Activated T-cell treated with anti-CD3 and anti-CD28 coated beads, Interleukin-2, amount 50 U/mL, for 72 hours (primary cell): Measurements from ENCODE around the gene DPM2. TPM values are rescaled to one million over a fixed set of nuclear protein-coding genes. Genes with fewer than 3 reads are reported as not detected.

Experiments
- ATAC-seq, 2 donors: fragments of 150-1000 bp; cut with Tn5 transposase; replicated peaks in 1 of 2; 2 replicates each; pipeline ENCODE4 v1.10.0; 2021; ENCODE audit warnings: moderate library complexity in 2 of 2, mild to moderate bottlenecking in 1 of 2
- DNase-seq, 2 donors: peaks; one replicate each; pipeline ENCODE4 v3.0.0; 2021 to 2022; ENCODE audit warnings: mixed read lengths in 1 of 2
- H3K27ac Mint-ChIP-seq: one replicate; pipeline ENCODE4 v1.8.0; 2022; ENCODE audit warnings: mild to moderate bottlenecking, moderate library complexity, mixed read lengths
- H3K27me3 Mint-ChIP-seq: one replicate; pipeline ENCODE4 v1.8.0; 2022; ENCODE audit warnings: low read depth, mixed read lengths
- H3K36me3 Mint-ChIP-seq, 2 donors: one replicate each; pipeline ENCODE4 v1.8.0; 2022; ENCODE audit warnings: mixed read lengths in 2 of 2, mild to moderate bottlenecking in 1 of 2; ENCODE audit not compliant: insufficient read depth in 2 of 2
- H3K4me1 Mint-ChIP-seq: one replicate; pipeline ENCODE4 v1.8.0; 2022; ENCODE audit warnings: low read depth, mixed read lengths
- H3K4me3 Mint-ChIP-seq, 2 donors: one replicate each; pipeline ENCODE4 v1.8.0; 2022; ENCODE audit warnings: mild to moderate bottlenecking in 2 of 2, mixed read lengths in 2 of 2, moderate library complexity in 2 of 2
- H3K9me3 Mint-ChIP-seq, 2 donors: one replicate each; pipeline ENCODE4 v1.8.0; 2022; ENCODE audit warnings: mixed read lengths in 2 of 2
- total RNA-seq, 2 donors: library from RNA; stranded (reverse); gene quantifications; one replicate each; pipeline ENCODE4 v1.2.3, GENCODE V29; 2022

The DPM2 gene
- total RNA-seq, 2 donors from 2014 or later, result 44.2 to 51.1 TPM

GRCh38 chr9:127944586-127945218 lies 7.0 kb upstream of the DPM2 start:
- peak overlapping the region; percentile 42 for H3K27ac Mint-ChIP-seq
- H3K4me3 Mint-ChIP-seq, result no peak overlapping the region
- H3K4me1 Mint-ChIP-seq, result peaks cover 34% of the 10 kb centered on the region
- no peak for ATAC-seq
- H3K27me3 Mint-ChIP-seq, result no peaks in the 10 kb centered on the region
- peaks cover 5 to 11% of the 10 kb centered on the region in 2 donors for H3K36me3 Mint-ChIP-seq
- DNase-seq, result no peak
- no peaks in the 10 kb centered on the region for H3K9me3 Mint-ChIP-seq

- no peaks in the 10 kb centered on the region for H3K27me3 Mint-ChIP-seq
- peaks cover 29% of the 10 kb centered on the region for H3K4me1 Mint-ChIP-seq
- peaks cover 4 to 11% of the 10 kb centered on the region in 2 donors for H3K36me3 Mint-ChIP-seq
- H3K9me3 Mint-ChIP-seq, result no peaks in the 10 kb centered on the region
- no peak overlapping the region for H3K4me3 Mint-ChIP-seq
- peak; percentile 83 to 85 for ATAC-seq
- peak overlapping the region; percentile 31 for H3K27ac Mint-ChIP-seq
- peak; percentile 78 to 84 for DNase-seq
These were observed 6.1 kb upstream of the DPM2 start for GRCh38 chr9:127943731-127944144.

- H3K4me1 Mint-ChIP-seq, result peaks cover 24% of the 10 kb centered on the region
- no peak overlapping the region for H3K4me3 Mint-ChIP-seq
- DNase-seq (no peak), ATAC-seq (peak; percentile 6 to 14)
- H3K36me3 Mint-ChIP-seq, result peaks cover 2 to 11% of the 10 kb centered on the region in 2 donors
- H3K27ac Mint-ChIP-seq, result no peak overlapping the region
- H3K27me3 Mint-ChIP-seq, result no peaks in the 10 kb centered on the region
- no peaks in the 10 kb centered on the region for H3K9me3 Mint-ChIP-seq
These were observed 5.5 kb upstream of the DPM2 start for GRCh38 chr9:127943011-127943662.

- H3K9me3 Mint-ChIP-seq, result no peaks in the 10 kb centered on the region
- H3K27me3 Mint-ChIP-seq, result no peaks in the 10 kb centered on the region
- H3K4me1 Mint-ChIP-seq, result peaks cover 31% of the 10 kb centered on the region
- no peak overlapping the region for H3K4me3 Mint-ChIP-seq
- peaks cover 2 to 11% of the 10 kb centered on the region in 2 donors for H3K36me3 Mint-ChIP-seq
- peak; percentile 46 to 56 for ATAC-seq
- DNase-seq, result peak; percentile 55 to 71
- no peak overlapping the region for H3K27ac Mint-ChIP-seq
These were observed 4.8 kb upstream of the DPM2 start for GRCh38 chr9:127942216-127943010.

GRCh38 chr9:127941961-127942215 lies 4.2 kb upstream of the DPM2 start:
- DNase-seq (no peak), ATAC-seq (no peak)
- no peaks in the 10 kb centered on the region for H3K27me3 Mint-ChIP-seq
- peaks cover 33% of the 10 kb centered on the region for H3K4me1 Mint-ChIP-seq
- H3K9me3 Mint-ChIP-seq, result no peaks in the 10 kb centered on the region
- H3K27ac Mint-ChIP-seq, result no peak overlapping the region
- peaks cover 4 to 12% of the 10 kb centered on the region in 2 donors for H3K36me3 Mint-ChIP-seq
- no peak overlapping the region for H3K4me3 Mint-ChIP-seq

- no peaks in the 10 kb centered on the region for H3K9me3 Mint-ChIP-seq
- H3K27ac Mint-ChIP-seq, result no peak overlapping the region
- no peak for DNase-seq
- H3K4me3 Mint-ChIP-seq, result no peak overlapping the region
- H3K27me3 Mint-ChIP-seq, result no peaks in the 10 kb centered on the region
- H3K36me3 Mint-ChIP-seq, result peaks cover 4 to 12% of the 10 kb centered on the region in 2 donors
- peaks cover 36% of the 10 kb centered on the region for H3K4me1 Mint-ChIP-seq
- no peak for ATAC-seq
These were observed 3.7 kb upstream of the DPM2 start for GRCh38 chr9:127941062-127941960.

- Mint-ChIP-seq H3K27me3 (no peaks in the 10 kb centered on the region), H3K9me3 (no peaks in the 10 kb centered on the region), H3K4me1 (peaks cover 43% of the 10 kb centered on the region), H3K36me3 (peaks cover 6 to 15% of the 10 kb centered on the region in 2 donors), H3K4me3 (no peak overlapping the region), H3K27ac (no peak overlapping the region)
- no peak for DNase-seq
- ATAC-seq, result no peak
These were observed 2.9 kb upstream of the DPM2 start for GRCh38 chr9:127940593-127940992.

GRCh38 chr9:127938298-127938690 lies 640 bp upstream of the DPM2 start:
- H3K27ac Mint-ChIP-seq, result peak overlapping the region; percentile 58
- no peaks in the 10 kb centered on the region for H3K9me3 Mint-ChIP-seq
- DNase-seq, result no peak
- H3K4me3 Mint-ChIP-seq, result peak overlapping the region; percentile 48 to 61
- peaks cover 52% of the 10 kb centered on the region for H3K4me1 Mint-ChIP-seq
- peaks cover 6 to 12% of the 10 kb centered on the region in 2 donors for H3K36me3 Mint-ChIP-seq
- no peaks in the 10 kb centered on the region for H3K27me3 Mint-ChIP-seq
- peak in 1 of 2 donors; percentile 0 for ATAC-seq

GRCh38 chr9:127937056-127937387 lies 632 bp downstream of the DPM2 start:
- Mint-ChIP-seq H3K4me3 (peak overlapping the region; percentile 90 to 97), H3K4me1 (peaks cover 51% of the 10 kb centered on the region), H3K27me3 (no peaks in the 10 kb centered on the region), H3K36me3 (peaks cover 6 to 14% of the 10 kb centered on the region in 2 donors), H3K27ac (peak overlapping the region; percentile 80), H3K9me3 (no peaks in the 10 kb centered on the region)
- no peak for ATAC-seq
- DNase-seq, result no peak

GRCh38 chr9:127936347-127936852 lies 1.3 kb downstream of the DPM2 start:
- no peaks in the 10 kb centered on the region for H3K27me3 Mint-ChIP-seq
- H3K36me3 Mint-ChIP-seq, result peaks cover 4 to 14% of the 10 kb centered on the region in 2 donors
- DNase-seq (no peak), ATAC-seq (no peak)
- H3K4me1 Mint-ChIP-seq, result peaks cover 55% of the 10 kb centered on the region
- no peaks in the 10 kb centered on the region for H3K9me3 Mint-ChIP-seq
- peak overlapping the region; percentile 90 to 97 for H3K4me3 Mint-ChIP-seq
- peak overlapping the region; percentile 3 for H3K27ac Mint-ChIP-seq

- ATAC-seq, result peak; percentile 21 to 24
- Mint-ChIP-seq H3K4me1 (peaks cover 61% of the 10 kb centered on the region), H3K4me3 (peak overlapping the region; percentile 90 to 97)
These were observed 1.9 kb downstream of the DPM2 start for GRCh38 chr9:127935765-127936221.

GRCh38 chr9:127934986-127935385 lies 2.7 kb downstream of the DPM2 start:
- H3K27me3 Mint-ChIP-seq, result peaks cover 3% of the 10 kb centered on the region
- no peak for DNase-seq
- peak overlapping the region; percentile 90 to 97 for H3K4me3 Mint-ChIP-seq
- peaks cover 65% of the 10 kb centered on the region for H3K4me1 Mint-ChIP-seq
- ATAC-seq, result no peak
- H3K36me3 Mint-ChIP-seq, result peaks cover 4 to 12% of the 10 kb centered on the region in 2 donors
- no peaks in the 10 kb centered on the region for H3K9me3 Mint-ChIP-seq
- peak overlapping the region; percentile 6 for H3K27ac Mint-ChIP-seq

More at GRCh38 chr9:127935765-127936221, 1.9 kb downstream of the DPM2 start:
- peaks cover 4 to 14% of the 10 kb centered on the region in 2 donors for H3K36me3 Mint-ChIP-seq
- peak overlapping the region; percentile 3 for H3K27ac Mint-ChIP-seq
- H3K27me3 Mint-ChIP-seq, result no peaks in the 10 kb centered on the region
- DNase-seq, result no peak
- no peaks in the 10 kb centered on the region for H3K9me3 Mint-ChIP-seq
